Testis (tissue), 2 donors: ENCODE results near the gene AUP1.

Source experiments
- CTCF ChIP-seq, 3 experiments: fragments of 450-650 bp in 2 of 3; fragments of 200-600 bp in 1 of 3; sonication (generic) in 1 of 3; IDR thresholded peaks; one replicate each; pipeline ENCODE4 v1.5.1; 2016 to 2019; ENCODE audit warnings: antibody characterized with exemption in 3 of 3, mild to moderate bottlenecking in 2 of 3, moderate library complexity in 1 of 3
- POLR2A ChIP-seq: fragments of 450-650 bp; IDR thresholded peaks from one replicate; pipeline ENCODE4 v1.6.1; 2017; ENCODE audit warnings: antibody characterized with exemption, mild to moderate bottlenecking, moderate library complexity

DNA sequence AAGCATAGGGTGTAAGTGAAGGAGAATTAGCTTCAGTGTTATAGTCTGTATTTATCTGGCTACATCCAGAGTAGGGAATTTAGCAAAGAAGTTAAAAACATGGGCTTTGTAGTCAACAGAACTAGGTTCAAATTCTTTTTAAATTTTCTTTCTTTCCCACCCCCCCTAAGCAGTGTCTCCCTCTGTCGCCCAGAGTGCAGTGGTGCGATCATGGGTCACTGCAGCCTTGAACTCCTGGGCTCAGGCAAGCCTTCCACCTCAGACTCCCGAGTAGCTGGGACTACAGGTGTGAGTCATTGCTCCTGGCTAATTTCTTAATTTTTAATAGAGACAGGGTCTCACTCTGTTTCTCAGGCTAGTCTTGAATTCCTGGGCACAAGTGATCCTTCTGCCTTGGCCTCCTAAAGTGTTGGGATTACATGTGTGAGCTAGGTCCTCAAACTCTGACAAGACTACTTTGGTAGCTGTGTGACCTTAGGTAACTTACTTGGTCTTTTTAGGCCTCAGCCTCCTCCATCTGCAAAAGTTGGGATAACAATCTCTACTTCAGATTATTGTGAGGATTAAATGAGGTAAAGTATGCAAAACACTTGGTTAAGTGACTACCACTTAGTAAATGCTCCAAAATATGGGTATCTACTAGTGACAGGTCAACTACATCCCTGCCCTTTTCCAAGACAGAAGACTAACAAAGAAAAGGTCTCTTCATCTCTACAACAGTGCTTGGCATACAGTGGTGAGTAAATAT is 42.8 kb upstream of the AUP1 start:
- TF ChIP-seq CTCF (IDR thresholded peaks at IDR 0.05) (no peak), POLR2A (no peak)
